ENCODE measurements around the gene HSP90AA1.

DNA sequence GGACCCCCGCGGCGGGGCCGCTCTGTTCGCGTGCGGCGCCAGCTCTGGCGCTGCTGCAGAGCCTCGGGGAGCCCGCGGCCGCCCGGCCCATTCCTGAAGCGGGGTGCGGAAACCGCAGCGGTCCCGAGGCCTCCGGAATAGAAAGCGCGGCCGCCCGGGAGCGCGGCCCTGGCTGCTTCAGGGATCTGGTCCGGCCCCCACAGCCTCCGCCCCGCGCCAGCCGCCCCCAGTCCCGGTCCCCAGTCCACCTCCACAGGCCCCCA is 204 bp downstream of the HSP90AA1 start:
- TF ChIP-seq, protein P1, sequence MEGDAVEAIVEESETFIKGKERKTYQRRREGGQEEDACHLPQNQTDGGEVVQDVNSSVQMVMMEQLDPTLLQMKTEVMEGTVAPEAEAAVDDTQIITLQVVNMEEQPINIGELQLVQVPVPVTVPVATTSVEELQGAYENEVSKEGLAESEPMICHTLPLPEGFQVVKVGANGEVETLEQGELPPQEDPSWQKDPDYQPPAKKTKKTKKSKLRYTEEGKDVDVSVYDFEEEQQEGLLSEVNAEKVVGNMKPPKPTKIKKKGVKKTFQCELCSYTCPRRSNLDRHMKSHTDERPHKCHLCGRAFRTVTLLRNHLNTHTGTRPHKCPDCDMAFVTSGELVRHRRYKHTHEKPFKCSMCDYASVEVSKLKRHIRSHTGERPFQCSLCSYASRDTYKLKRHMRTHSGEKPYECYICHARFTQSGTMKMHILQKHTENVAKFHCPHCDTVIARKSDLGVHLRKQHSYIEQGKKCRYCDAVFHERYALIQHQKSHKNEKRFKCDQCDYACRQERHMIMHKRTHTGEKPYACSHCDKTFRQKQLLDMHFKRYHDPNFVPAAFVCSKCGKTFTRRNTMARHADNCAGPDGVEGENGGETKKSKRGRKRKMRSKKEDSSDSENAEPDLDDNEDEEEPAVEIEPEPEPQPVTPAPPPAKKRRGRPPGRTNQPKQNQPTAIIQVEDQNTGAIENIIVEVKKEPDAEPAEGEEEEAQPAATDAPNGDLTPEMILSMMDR (IDR thresholded peaks at IDR 0.05) = no peak
- TF ChIP-seq POLR2A (IDR thresholded peaks at IDR 0.05) = no peak
